Epithelial cell of proximal tubule (primary cell): ENCODE measurements around the gene SH3RF1. TPM values are rescaled to one million over a fixed set of nuclear protein-coding genes. Genes with fewer than 3 reads are reported as not detected.

ENCODE experiments used
- DNase-seq: peaks from one replicate; pipeline ENCODE4 v3.0.0-alpha.2; 2011; ENCODE audit warnings: low read depth
- H3K4me3 ChIP-seq: 2 replicates; pipeline ENCODE4 v1.5.1; 2011; ENCODE audit warnings: low read depth, mild to moderate bottlenecking, low read length
- CTCF ChIP-seq: conservative IDR thresholded peaks from 2 replicates; pipeline ENCODE4 v1.5.1; 2012; ENCODE audit warnings: low read depth, mild to moderate bottlenecking, low read length
- total RNA-seq: library from RNA; depleted of rRNA; stranded (reverse); fragments of >200 nt; gene quantifications from 2 replicates; pipeline ENCODE4 v1.2.3, GENCODE V29; 2015

Gene SH3RF1
- total RNA-seq, 1 donor from 2014 or later, result 25.8 TPM

- no peak for TF ChIP-seq CTCF
Observed at GRCh38 chr4:169251291-169252235, 19.2 kb downstream of the SH3RF1 start.

GRCh38 chr4:169250796-169251195 is 20.0 kb downstream of the SH3RF1 start:
- no peak for DNase-seq
- no peak overlapping the region for H3K4me3 ChIP-seq
- no peak for TF ChIP-seq CTCF

More at GRCh38 chr4:169251291-169252235, 19.2 kb downstream of the SH3RF1 start:
- DNase-seq, result no peak
- H3K4me3 ChIP-seq, result no peak overlapping the region

GRCh38 chr4:169249999-169250398 is 20.8 kb downstream of the SH3RF1 start:
- DNase-seq, result no peak
- H3K4me3 ChIP-seq, result no peak overlapping the region
- no peak for TF ChIP-seq CTCF

- H3K4me3 ChIP-seq, result no peak overlapping the region
- DNase-seq, result no peak
- no peak for TF ChIP-seq CTCF
Observed at GRCh38 chr4:169249214-169249973, 21.4 kb downstream of the SH3RF1 start.

- no peak for TF ChIP-seq CTCF
- H3K4me3 ChIP-seq, result no peak overlapping the region
- no peak for DNase-seq
Observed at GRCh38 chr4:169248645-169249044, 22.1 kb downstream of the SH3RF1 start.

GRCh38 chr4:169246957-169247396 is 23.8 kb downstream of the SH3RF1 start:
- DNase-seq, result no peak
- no peak for TF ChIP-seq CTCF
- H3K4me3 ChIP-seq, result no peak overlapping the region
